Coronary artery (tissue), 2 donors: ENCODE data around the gene GRM3.

Experiments used
- DNase-seq: peaks from one replicate; pipeline ENCODE4 v3.0.0-alpha.2; 2017; ENCODE audit warnings: low spot score
- H3K27ac ChIP-seq, 2 donors: fragments of 200-600 bp; sonication (generic); one replicate each; pipeline ENCODE4 v1.5.1; 2016 to 2019
- H3K4me3 ChIP-seq: fragments of 200-600 bp; sonication (generic); 2 replicates; pipeline ENCODE4 v1.5.1; 2016; ENCODE audit warnings: mild to moderate bottlenecking, moderate library complexity
- TF ChIP-seq, protein P1 (sequence below): fragments of 200-600 bp; sonication (generic); IDR thresholded peaks from one replicate; pipeline ENCODE4 v1.5.1; 2019; ENCODE audit warnings: antibody characterized with exemption

The GRM3 gene

DNA sequence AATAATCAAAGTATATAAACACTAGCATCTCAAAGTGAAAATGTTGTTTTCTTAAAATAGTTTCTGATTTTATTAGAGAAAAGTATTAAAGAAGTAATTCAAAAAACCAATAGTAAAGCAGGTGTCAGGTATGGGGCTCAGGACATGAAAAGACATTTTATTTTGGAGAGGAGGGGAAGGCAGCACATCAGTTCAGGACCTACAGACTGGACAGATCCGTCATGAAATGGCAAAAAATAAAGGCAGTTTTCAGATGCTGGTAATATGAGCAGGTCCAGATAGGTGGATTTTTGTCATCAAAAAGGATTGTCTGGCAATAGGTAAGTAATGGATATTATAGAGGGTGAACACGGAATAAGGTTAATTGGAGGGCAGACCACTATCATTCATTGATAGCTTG, 49.0 kb downstream of the GRM3 start:
- no peak for DNase-seq
- no peak overlapping the region for H3K27ac ChIP-seq
- H3K4me3 ChIP-seq = no peak overlapping the region
- TF ChIP-seq, protein P1, sequence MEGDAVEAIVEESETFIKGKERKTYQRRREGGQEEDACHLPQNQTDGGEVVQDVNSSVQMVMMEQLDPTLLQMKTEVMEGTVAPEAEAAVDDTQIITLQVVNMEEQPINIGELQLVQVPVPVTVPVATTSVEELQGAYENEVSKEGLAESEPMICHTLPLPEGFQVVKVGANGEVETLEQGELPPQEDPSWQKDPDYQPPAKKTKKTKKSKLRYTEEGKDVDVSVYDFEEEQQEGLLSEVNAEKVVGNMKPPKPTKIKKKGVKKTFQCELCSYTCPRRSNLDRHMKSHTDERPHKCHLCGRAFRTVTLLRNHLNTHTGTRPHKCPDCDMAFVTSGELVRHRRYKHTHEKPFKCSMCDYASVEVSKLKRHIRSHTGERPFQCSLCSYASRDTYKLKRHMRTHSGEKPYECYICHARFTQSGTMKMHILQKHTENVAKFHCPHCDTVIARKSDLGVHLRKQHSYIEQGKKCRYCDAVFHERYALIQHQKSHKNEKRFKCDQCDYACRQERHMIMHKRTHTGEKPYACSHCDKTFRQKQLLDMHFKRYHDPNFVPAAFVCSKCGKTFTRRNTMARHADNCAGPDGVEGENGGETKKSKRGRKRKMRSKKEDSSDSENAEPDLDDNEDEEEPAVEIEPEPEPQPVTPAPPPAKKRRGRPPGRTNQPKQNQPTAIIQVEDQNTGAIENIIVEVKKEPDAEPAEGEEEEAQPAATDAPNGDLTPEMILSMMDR = no peak

- Histone ChIP-seq H3K4me3 (no peak overlapping the region), H3K27ac (no peak overlapping the region)
- DNase-seq = no peak
- TF ChIP-seq, protein P1 = no peak
These were observed 62.7 kb downstream of the GRM3 start for GRCh38 chr7:86706406-86706805.

DNA sequence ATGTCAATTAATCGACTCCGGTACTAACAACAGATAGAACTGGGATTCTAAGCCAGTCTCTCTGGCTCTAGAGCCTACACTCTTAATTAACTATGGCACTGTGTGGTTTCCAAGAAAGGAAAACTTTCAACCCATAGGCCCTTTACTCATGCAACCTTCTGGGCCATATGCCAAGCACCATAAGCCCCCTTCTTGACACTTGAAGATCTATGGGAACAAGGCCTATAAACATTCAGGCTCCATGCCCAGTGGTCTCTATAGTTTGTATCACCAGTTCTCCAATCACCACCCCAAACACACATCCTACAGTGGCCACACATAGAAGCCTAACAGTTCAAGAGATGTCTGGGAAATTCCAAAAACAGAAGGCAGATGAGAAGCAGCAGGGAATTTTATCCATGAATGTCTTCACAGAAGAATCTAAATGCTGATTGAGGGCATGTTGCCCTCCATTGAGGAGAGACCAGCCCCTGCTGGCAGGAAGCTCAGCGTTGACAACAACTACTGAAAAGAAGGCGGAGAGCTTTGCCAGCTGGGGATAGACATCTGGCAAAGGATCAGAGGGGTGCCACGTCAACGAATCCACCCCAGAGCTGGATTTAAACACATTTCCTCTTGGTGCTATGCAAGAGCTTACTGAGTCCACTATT, 64.4 kb downstream of the GRM3 start:
- H3K4me3 ChIP-seq = no peak overlapping the region
- no peak overlapping the region for H3K27ac ChIP-seq
- TF ChIP-seq, protein P1 = no peak
- no peak for DNase-seq

- TF ChIP-seq, protein P1 = no peak
- no peak for DNase-seq
- H3K4me3 ChIP-seq = no peak overlapping the region
- H3K27ac ChIP-seq = no peak overlapping the region
These were observed 76.6 kb downstream of the GRM3 start for GRCh38 chr7:86720306-86720705.

- TF ChIP-seq, protein P1 = no peak
- H3K27ac ChIP-seq = no peak overlapping the region
- no peak for DNase-seq
- H3K4me3 ChIP-seq = no peak overlapping the region
These were observed 90.1 kb downstream of the GRM3 start for GRCh38 chr7:86733783-86734182.

GRCh38 chr7:86745013-86745745, 101.5 kb downstream of the GRM3 start:
- TF ChIP-seq, protein P1 = no peak
- Histone ChIP-seq H3K4me3 (no peak overlapping the region), H3K27ac (no peak overlapping the region)
- no peak for DNase-seq

GRCh38 chr7:86747698-86748097, 104.0 kb downstream of the GRM3 start:
- DNase-seq = no peak
- H3K4me3 ChIP-seq = no peak overlapping the region
- TF ChIP-seq, protein P1 = no peak
- no peak overlapping the region for H3K27ac ChIP-seq
